ENCODE measurements around the gene ACSL5. TPM values are rescaled to one million over a fixed set of nuclear protein-coding genes. Genes with fewer than 3 reads are reported as not detected.

ACSL5 gene
- total RNA-seq, 1 donor from 2014 or later = 1.5 TPM

GRCh38 chr10:112361951-112362751 lies 11.8 kb upstream of the ACSL5 start:
- no peaks in the 10 kb centered on the region for H3K36me3 ChIP-seq (ENCODE audit: control insufficient read depth, insufficient read depth, low read length)
- no peak for TF ChIP-seq CTCF (IDR thresholded peaks at IDR 0.05; ENCODE audit: insufficient read depth, low read length, poor library complexity, severe bottlenecking)
- H3K4me3 ChIP-seq (ENCODE audit: low read depth, low read length) = no peak overlapping the region
- H3K27me3 ChIP-seq (ENCODE audit: control insufficient read depth, insufficient read depth, low read length) = no peaks in the 10 kb centered on the region
- DNase-seq (ENCODE audit: low read depth) = no peak

- no peak for TF ChIP-seq CTCF (IDR thresholded peaks at IDR 0.05; ENCODE audit: insufficient read depth, low read length, poor library complexity, severe bottlenecking)
- H3K4me3 ChIP-seq (ENCODE audit: low read depth, low read length) = no peak overlapping the region
- no peaks in the 10 kb centered on the region for H3K27me3 ChIP-seq (ENCODE audit: control insufficient read depth, insufficient read depth, low read length)
- no peaks in the 10 kb centered on the region for H3K36me3 ChIP-seq (ENCODE audit: control insufficient read depth, insufficient read depth, low read length)
- no peak for DNase-seq (ENCODE audit: low read depth)
Observed at GRCh38 chr10:112362833-112363232, 11.1 kb upstream of the ACSL5 start.

DNA sequence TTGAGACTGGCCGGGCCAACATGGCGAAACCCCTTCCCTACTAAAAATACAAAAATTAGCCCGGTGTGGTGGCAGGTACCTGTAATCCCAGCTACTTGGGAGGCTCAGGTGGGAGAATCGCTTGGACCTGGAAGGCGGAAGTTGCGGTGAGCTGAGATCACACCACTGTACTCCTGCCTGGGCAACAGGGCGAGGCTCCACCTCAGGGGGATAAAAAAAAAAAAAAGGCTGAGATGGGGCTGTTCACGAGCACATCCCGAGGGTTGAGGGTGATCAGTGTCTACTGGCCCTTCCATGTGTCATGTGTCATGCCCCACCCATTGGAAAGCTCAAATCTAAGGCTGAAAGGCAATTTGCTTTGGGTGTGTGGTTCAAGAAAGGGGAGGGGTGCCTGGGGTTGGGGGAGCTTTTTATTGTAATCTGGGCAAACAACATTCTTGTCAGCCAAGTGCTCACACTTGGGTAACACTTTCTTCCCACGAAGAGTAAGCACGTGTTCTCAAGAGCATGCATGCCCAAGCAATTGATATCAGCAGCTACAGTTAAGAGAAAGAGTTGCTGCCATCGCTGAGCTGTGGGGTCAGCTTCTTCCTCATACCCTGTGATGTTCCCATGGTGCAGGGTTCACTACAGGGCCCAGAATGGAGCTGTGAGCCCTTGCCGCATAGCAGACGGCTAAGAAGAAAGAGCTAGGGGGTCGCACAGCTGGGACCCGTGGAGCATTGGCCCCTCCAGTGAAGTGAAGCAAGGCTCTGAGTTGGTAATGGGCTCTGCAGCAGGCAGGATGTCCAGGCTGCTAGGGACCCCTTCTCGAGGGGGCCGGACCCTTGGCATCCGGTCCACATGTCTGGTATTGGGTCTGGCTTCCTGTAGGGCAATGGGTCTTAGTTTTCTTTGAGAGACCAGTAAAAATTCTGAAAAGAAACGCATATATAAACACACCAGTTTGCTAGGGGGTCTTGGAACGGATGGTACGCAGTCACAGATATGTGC lies 9.9 kb upstream of the ACSL5 start:
- TF ChIP-seq CTCF (IDR thresholded peaks at IDR 0.05; ENCODE audit: insufficient read depth, low read length, poor library complexity, severe bottlenecking) = no peak
- H3K4me3 ChIP-seq (ENCODE audit: low read depth, low read length) = no peak overlapping the region
- no peaks in the 10 kb centered on the region for H3K27me3 ChIP-seq (ENCODE audit: control insufficient read depth, insufficient read depth, low read length)
- no peaks in the 10 kb centered on the region for H3K36me3 ChIP-seq (ENCODE audit: control insufficient read depth, insufficient read depth, low read length)
- DNase-seq (ENCODE audit: low read depth) = no peak

DNA sequence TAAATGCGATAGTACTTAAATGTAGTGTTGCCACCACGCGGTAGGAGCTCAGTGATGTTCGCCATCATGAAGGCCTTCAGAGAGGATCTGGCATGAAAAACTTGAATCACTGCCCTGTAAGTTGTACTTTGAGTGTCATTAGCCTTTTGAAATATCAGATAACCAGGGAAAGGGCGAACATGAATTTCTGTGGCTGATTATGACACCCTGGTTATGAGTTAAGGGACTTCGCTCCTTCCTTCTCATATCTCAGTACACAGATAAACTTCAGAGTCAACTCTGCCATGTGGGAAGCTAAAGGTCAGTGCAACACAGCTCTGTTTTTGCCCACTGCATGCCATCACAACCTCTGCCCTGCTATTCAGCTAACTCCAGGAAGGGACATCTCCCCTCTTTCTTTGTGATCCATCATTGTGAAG lies 8.9 kb upstream of the ACSL5 start:
- no peak for TF ChIP-seq CTCF (IDR thresholded peaks at IDR 0.05; ENCODE audit: insufficient read depth, low read length, poor library complexity, severe bottlenecking)
- no peaks in the 10 kb centered on the region for H3K36me3 ChIP-seq (ENCODE audit: control insufficient read depth, insufficient read depth, low read length)
- DNase-seq (ENCODE audit: low read depth) = no peak
- no peak overlapping the region for H3K4me3 ChIP-seq (ENCODE audit: low read depth, low read length)
- no peaks in the 10 kb centered on the region for H3K27me3 ChIP-seq (ENCODE audit: control insufficient read depth, insufficient read depth, low read length)

DNA sequence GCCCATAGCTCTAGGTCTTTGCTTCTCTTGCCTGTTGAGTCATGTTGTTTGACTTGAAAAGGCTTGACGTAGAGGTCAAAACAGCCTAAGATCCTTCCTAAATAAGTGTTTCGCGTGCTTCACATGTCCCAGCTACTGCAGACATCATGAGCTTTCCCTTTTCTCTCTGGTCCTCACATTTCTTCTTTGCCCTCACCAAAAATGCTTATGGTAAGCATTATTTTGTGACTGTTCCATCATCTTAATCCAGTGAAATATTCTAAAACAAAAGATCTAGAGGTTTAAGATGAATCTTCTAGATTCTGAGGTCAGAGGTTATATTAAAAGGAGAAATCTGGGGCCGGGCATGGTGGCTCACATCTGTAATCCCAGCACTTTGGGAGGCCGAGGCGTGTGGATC lies 8.5 kb upstream of the ACSL5 start:
- H3K4me3 ChIP-seq (ENCODE audit: low read depth, low read length) = no peak overlapping the region
- H3K27me3 ChIP-seq (ENCODE audit: control insufficient read depth, insufficient read depth, low read length) = no peaks in the 10 kb centered on the region
- no peak for DNase-seq (ENCODE audit: low read depth)
- TF ChIP-seq CTCF (IDR thresholded peaks at IDR 0.05; ENCODE audit: insufficient read depth, low read length, poor library complexity, severe bottlenecking) = no peak
- no peaks in the 10 kb centered on the region for H3K36me3 ChIP-seq (ENCODE audit: control insufficient read depth, insufficient read depth, low read length)
